IMR-90 (cell line): ENCODE results near the gene ZNF726.
"Not testable (repeated sequence)": the region's sequence is repeated elsewhere in the genome, so short reads cannot be mapped to it uniquely, and the experiment has no call there.

Source experiments
- CEBPB ChIP-seq: IDR thresholded peaks from 2 replicates; pipeline ENCODE4 v1.6.1; 2012; ENCODE audit warnings: low read depth, low read length, improper control_type of control experiment
- POLR2A ChIP-seq: IDR thresholded peaks from 2 replicates; pipeline ENCODE4 v1.6.1; 2012; ENCODE audit warnings: mild to moderate bottlenecking, low read depth, low read length
- RAD21 ChIP-seq: IDR thresholded peaks from 2 replicates; pipeline ENCODE4 v1.6.1; 2012; ENCODE audit warnings: low read length, improper control_type of control experiment
- RCOR1 ChIP-seq: IDR thresholded peaks from 2 replicates; pipeline ENCODE4 v1.6.1; 2012; ENCODE audit warnings: mild to moderate bottlenecking, low read length, improper control_type of control experiment; ENCODE audit not compliant: insufficient replicate concordance
- TF ChIP-seq, protein P1 (sequence below): conservative IDR thresholded peaks from 2 replicates; pipeline ENCODE4 v1.5.1; 2012; ENCODE audit warnings: mild to moderate bottlenecking, low read depth, low read length, improper control_type of control experiment

DNA sequence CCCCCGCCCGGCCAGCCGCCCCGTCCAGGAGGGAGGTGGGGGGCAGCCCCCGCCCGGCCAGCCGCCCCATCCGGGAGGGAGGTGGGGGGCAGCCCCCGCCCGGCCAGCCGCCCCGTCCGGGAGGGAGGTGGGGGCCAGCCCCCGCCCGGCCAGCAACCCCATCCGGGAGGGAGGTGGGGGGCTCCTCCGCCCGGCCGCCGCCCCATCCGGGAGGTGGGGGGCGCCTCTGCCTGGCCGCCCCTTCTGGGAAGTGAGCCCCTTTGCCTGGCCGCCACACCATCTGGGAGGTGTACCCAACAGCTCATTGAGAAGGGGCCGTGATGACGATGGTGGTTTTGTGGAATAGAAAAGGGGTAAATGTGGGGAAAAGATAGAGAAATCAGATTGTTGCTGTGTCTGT, 49.6 kb downstream of the ZNF726 start:
- not testable (repeated sequence) for TF ChIP-seq RCOR1, POLR2A, CEBPB, RAD21
- TF ChIP-seq, protein P1, sequence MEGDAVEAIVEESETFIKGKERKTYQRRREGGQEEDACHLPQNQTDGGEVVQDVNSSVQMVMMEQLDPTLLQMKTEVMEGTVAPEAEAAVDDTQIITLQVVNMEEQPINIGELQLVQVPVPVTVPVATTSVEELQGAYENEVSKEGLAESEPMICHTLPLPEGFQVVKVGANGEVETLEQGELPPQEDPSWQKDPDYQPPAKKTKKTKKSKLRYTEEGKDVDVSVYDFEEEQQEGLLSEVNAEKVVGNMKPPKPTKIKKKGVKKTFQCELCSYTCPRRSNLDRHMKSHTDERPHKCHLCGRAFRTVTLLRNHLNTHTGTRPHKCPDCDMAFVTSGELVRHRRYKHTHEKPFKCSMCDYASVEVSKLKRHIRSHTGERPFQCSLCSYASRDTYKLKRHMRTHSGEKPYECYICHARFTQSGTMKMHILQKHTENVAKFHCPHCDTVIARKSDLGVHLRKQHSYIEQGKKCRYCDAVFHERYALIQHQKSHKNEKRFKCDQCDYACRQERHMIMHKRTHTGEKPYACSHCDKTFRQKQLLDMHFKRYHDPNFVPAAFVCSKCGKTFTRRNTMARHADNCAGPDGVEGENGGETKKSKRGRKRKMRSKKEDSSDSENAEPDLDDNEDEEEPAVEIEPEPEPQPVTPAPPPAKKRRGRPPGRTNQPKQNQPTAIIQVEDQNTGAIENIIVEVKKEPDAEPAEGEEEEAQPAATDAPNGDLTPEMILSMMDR = not testable (repeated sequence)
